HepG2 (cell line): Measurements from ENCODE around the gene ZNF839. TPM values are rescaled to one million over a fixed set of nuclear protein-coding genes. Genes with fewer than 3 reads are reported as not detected.

Experiments
- AHDC1 ChIP-seq: sonication (generic); formaldehyde crosslinking; IDR thresholded peaks from 2 replicates; pipeline ENCODE4 v1.5.1; 2020; ENCODE audit warnings: mild to moderate bottlenecking, missing genetic modification reagents, borderline replicate concordance
- AKNA ChIP-seq: sonication (generic); formaldehyde crosslinking; IDR thresholded peaks from 2 replicates; pipeline ENCODE4 v1.4.0; 2020; ENCODE audit warnings: missing genetic modification reagents, borderline replicate concordance
- FOXK2 ChIP-seq: fragments of 450-650 bp; IDR thresholded peaks from 2 replicates; pipeline ENCODE4 v1.6.1; 2016
- KLF12 ChIP-seq: sonication (generic); formaldehyde crosslinking; IDR thresholded peaks from 2 replicates; pipeline ENCODE4 v1.4.0; 2020; ENCODE audit warnings: missing genetic modification reagents, borderline replicate concordance
- NKX3-1 ChIP-seq: sonication (generic); formaldehyde crosslinking; IDR thresholded peaks from 2 replicates; pipeline ENCODE4 v1.5.0; 2020; ENCODE audit warnings: missing genetic modification reagents
- SMYD3 ChIP-seq: sonication (generic); formaldehyde crosslinking; IDR thresholded peaks from 2 replicates; pipeline ENCODE4 v1.8.1; 2023; ENCODE audit warnings: mild to moderate bottlenecking, missing genetic modification reagents
- SOX13 ChIP-seq, 3 experiments: fragments of 450-650 bp in 1 of 3; sonication (generic) in 1 of 3; formaldehyde crosslinking in 1 of 3; IDR thresholded peaks in 2 of 3; conservative IDR thresholded peaks in 1 of 3; 2 replicates each; pipeline versions ENCODE4 v1.5.0 to v1.6.1; 2016 to 2020; ENCODE audit warnings: antibody characterized with exemption in 1 of 3, mild to moderate bottlenecking in 1 of 3, missing compliant biosample characterization in 1 of 3, missing genetic modification reagents in 1 of 3, moderate library complexity in 1 of 3
- ZBTB39 ChIP-seq: sonication (generic); formaldehyde crosslinking; IDR thresholded peaks from 2 replicates; pipeline ENCODE4 v1.5.0; 2020; ENCODE audit warnings: missing genetic modification reagents
- ZBTB46 ChIP-seq: sonication (generic); formaldehyde crosslinking; IDR thresholded peaks from 2 replicates; pipeline ENCODE4 v1.4.0; 2020; ENCODE audit warnings: mild to moderate bottlenecking, missing genetic modification reagents, borderline replicate concordance
- ZNF768 ChIP-seq: sonication (generic); formaldehyde crosslinking; IDR thresholded peaks from 2 replicates; pipeline ENCODE4 v1.4.0; 2020; ENCODE audit warnings: missing genetic modification reagents
- ZNF788 ChIP-seq: sonication (generic); formaldehyde crosslinking; IDR thresholded peaks from 2 replicates; pipeline ENCODE4 v1.5.0; 2020; ENCODE audit warnings: mild to moderate bottlenecking, missing genetic modification reagents, borderline replicate concordance
- ZNF878 ChIP-seq: sonication (generic); formaldehyde crosslinking; IDR thresholded peaks from 2 replicates; pipeline ENCODE4 v1.8.1; 2023; ENCODE audit warnings: mild to moderate bottlenecking, missing genetic modification reagents, moderate library complexity
- polyA plus RNA-seq, 8 experiments: library from polyadenylated mRNA; depleted of rRNA in 3 of 8; stranded (reverse) in 7 of 8; unstranded in 1 of 8; fragments of >200 nt; fragmentation: Illumina TruSeq in 4 of 8; extraction: Trizol in 4 of 8; gene quantifications; 2 replicates each; pipeline versions ENCODE4 v1.2.1 to v1.2.3, GENCODE V29; 2011 to 2016; ENCODE audit warnings: low read depth in 4 of 8, missing spikeins in 1 of 8, mixed read lengths in 1 of 8; ENCODE audit not compliant: insufficient read depth in 1 of 8
- total RNA-seq, 5 experiments: library from RNA; depleted of rRNA; stranded (reverse); fragments of >200 nt; fragmentation: Illumina TruSeq; extraction: Trizol; gene quantifications; 2 replicates each; pipeline ENCODE4 v1.2.3, GENCODE V29; 2016; ENCODE audit warnings: low read depth in 1 of 5

The ZNF839 gene
- total and polyA plus RNA-seq, 2 of the 13 experiments (the other 11 are each of a cell fraction or from before 2014, with no cell fraction given), result 11.1 to 12.8 TPM

GRCh38 chr14:102316743-102317563 is 2.6 kb upstream of the ZNF839 start (continued):
- TF ChIP-seq AHDC1 (CRISPR knock-in tag), result peak; percentile 22; the same call in 1 of the 2 replicates
- peak; percentile 56; the same call in 1 of the 2 replicates for TF ChIP-seq ZNF768
- TF ChIP-seq SOX13 (IDR thresholded peaks at IDR 0.05), result no peak
- no peak for TF ChIP-seq SOX13 (CRISPR knock-in tag; conservative IDR thresholded peaks at IDR 0.05 in 1 of 2, IDR thresholded peaks at IDR 0.05 in 1 of 2)
- TF ChIP-seq NKX3-1 (CRISPR knock-in tag), result peak; percentile 49; the same call in 1 of the 2 replicates
- TF ChIP-seq FOXK2, result no peak
- no peak for TF ChIP-seq AKNA (CRISPR knock-in tag)
- peak; percentile 59; the same call in 1 of the 2 replicates for TF ChIP-seq KLF12 (CRISPR knock-in tag)
- TF ChIP-seq SMYD3 (CRISPR knock-in tag), result no peak
- 0 out of 2 replicates have a peak, but pooled peaks have one; percentile 22 for TF ChIP-seq ZBTB46 (CRISPR knock-in tag)
- TF ChIP-seq ZNF878 (CRISPR knock-in tag), result no peak
- TF ChIP-seq ZNF788 (CRISPR knock-in tag), result peak; percentile 83; the same call in 1 of the 2 replicates
- TF ChIP-seq ZBTB39, result no peak
